Measurements from ENCODE around the gene CCNG2.
A peak's percentile ranks its signal among the peaks of the same experiment; 100 is the strongest.

DNA sequence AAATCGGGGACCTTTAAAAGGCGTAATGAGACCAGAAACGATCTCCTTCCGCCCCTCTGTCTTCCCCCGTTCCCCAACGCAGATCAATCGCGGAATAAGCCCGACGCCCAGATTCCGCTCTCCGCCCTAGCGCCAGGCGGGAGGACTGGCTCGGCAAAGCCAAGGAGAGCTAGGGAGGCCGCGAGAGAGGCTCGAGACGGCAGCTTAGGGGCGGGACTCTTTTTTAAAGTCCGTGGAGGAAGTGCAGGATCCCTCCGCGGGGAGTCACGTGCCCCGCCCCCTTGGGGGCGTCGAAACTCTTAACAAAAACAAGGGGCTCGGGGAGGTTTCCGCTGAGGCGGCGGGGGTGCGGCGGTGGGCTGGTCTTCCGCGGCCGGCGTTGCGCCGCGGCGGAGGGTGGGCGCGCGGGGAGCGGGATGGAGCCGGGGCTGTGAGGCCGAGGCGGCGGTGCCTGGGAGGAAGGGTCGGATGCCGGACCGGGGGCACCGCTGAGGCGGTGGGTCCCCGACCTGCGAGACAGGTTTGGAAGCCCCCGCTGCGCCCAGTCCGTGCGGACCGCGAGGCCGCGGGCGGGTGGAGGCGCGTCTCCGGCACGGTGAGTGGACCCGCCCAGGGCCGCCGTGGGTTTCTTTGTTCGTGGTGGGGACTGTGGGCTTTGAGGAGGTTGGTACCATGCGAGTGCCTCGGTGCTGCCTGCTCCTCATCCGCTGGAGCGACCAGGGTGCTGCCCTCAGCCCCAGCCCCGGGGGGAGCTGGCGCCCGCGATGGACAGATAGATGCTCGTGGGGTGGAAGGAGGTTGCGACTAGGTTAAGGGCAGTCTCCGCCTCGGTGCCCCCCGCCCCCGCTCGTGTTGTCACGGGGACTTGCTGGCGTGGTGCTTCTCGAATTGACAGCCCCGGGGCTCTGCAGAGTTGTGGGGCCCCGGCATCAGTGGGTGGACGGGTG is at the start of gene CCNG2:
- peak; percentile 73; the same call in 1 of the 2 replicates for TF ChIP-seq IRX3 (CRISPR knock-in tag; IDR thresholded peaks at IDR 0.05; ENCODE audit: borderline replicate concordance, low read depth)
- peak in 1 of 2 experiments; percentile 66; a peak in 2 of 4 replicates for TF ChIP-seq NR2F1 (CRISPR knock-in tag; IDR thresholded peaks at IDR 0.05)
- no peak for TF ChIP-seq TOE1 (CRISPR knock-in tag; IDR thresholded peaks at IDR 0.05)
- TF ChIP-seq POLR2A (IDR thresholded peaks at IDR 0.05; ENCODE audit: insufficient read depth in 1 of 2, low read depth in 2 of 2, low read length in 2 of 2), result peak; percentile 13 to 75; a peak in 3 of 4 replicates
- TF ChIP-seq ZNF10 (CRISPR knock-in tag; IDR thresholded peaks at IDR 0.05; ENCODE audit: borderline replicate concordance, low read depth), result no peak
- TF ChIP-seq, protein P1, sequence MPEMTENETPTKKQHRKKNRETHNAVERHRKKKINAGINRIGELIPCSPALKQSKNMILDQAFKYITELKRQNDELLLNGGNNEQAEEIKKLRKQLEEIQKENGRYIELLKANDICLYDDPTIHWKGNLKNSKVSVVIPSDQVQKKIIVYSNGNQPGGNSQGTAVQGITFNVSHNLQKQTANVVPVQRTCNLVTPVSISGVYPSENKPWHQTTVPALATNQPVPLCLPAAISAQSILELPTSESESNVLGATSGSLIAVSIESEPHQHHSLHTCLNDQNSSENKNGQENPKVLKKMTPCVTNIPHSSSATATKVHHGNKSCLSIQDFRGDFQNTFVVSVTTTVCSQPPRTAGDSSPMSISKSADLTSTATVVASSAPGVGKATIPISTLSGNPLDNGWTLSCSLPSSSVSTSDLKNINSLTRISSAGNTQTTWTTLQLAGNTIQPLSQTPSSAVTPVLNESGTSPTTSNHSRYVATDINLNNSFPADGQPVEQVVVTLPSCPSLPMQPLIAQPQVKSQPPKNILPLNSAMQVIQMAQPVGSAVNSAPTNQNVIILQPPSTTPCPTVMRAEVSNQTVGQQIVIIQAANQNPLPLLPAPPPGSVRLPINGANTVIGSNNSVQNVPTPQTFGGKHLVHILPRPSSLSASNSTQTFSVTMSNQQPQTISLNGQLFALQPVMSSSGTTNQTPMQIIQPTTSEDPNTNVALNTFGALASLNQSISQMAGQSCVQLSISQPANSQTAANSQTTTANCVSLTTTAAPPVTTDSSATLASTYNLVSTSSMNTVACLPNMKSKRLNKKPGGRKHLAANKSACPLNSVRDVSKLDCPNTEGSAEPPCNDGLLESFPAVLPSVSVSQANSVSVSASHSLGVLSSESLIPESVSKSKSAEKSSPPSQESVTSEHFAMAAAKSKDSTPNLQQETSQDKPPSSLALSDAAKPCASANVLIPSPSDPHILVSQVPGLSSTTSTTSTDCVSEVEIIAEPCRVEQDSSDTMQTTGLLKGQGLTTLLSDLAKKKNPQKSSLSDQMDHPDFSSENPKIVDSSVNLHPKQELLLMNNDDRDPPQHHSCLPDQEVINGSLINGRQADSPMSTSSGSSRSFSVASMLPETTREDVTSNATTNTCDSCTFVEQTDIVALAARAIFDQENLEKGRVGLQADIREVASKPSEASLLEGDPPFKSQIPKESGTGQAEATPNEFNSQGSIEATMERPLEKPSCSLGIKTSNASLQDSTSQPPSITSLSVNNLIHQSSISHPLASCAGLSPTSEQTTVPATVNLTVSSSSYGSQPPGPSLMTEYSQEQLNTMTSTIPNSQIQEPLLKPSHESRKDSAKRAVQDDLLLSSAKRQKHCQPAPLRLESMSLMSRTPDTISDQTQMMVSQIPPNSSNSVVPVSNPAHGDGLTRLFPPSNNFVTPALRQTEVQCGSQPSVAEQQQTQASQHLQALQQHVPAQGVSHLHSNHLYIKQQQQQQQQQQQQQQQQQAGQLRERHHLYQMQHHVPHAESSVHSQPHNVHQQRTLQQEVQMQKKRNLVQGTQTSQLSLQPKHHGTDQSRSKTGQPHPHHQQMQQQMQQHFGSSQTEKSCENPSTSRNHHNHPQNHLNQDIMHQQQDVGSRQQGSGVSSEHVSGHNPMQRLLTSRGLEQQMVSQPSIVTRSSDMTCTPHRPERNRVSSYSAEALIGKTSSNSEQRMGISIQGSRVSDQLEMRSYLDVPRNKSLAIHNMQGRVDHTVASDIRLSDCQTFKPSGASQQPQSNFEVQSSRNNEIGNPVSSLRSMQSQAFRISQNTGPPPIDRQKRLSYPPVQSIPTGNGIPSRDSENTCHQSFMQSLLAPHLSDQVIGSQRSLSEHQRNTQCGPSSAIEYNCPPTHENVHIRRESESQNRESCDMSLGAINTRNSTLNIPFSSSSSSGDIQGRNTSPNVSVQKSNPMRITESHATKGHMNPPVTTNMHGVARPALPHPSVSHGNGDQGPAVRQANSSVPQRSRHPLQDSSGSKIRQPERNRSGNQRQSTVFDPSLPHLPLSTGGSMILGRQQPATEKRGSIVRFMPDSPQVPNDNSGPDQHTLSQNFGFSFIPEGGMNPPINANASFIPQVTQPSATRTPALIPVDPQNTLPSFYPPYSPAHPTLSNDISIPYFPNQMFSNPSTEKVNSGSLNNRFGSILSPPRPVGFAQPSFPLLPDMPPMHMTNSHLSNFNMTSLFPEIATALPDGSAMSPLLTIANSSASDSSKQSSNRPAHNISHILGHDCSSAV (CRISPR knock-in tag; IDR thresholded peaks at IDR 0.05; ENCODE audit: borderline replicate concordance), result no peak
- no peak for TF ChIP-seq AGO1 (IDR thresholded peaks at IDR 0.05; ENCODE audit: low read depth, low read length, poor library complexity, severe bottlenecking)
- TF ChIP-seq, protein P2, sequence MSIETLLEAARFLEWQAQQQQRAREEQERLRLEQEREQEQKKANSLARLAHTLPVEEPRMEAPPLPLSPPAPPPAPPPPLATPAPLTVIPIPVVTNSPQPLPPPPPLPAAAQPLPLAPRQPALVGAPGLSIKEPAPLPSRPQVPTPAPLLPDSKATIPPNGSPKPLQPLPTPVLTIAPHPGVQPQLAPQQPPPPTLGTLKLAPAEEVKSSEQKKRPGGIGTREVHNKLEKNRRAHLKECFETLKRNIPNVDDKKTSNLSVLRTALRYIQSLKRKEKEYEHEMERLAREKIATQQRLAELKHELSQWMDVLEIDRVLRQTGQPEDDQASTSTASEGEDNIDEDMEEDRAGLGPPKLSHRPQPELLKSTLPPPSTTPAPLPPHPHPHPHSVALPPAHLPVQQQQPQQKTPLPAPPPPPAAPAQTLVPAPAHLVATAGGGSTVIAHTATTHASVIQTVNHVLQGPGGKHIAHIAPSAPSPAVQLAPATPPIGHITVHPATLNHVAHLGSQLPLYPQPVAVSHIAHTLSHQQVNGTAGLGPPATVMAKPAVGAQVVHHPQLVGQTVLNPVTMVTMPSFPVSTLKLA (IDR thresholded peaks at IDR 0.05), result peak; percentile 83
- TF ChIP-seq, protein P3, sequence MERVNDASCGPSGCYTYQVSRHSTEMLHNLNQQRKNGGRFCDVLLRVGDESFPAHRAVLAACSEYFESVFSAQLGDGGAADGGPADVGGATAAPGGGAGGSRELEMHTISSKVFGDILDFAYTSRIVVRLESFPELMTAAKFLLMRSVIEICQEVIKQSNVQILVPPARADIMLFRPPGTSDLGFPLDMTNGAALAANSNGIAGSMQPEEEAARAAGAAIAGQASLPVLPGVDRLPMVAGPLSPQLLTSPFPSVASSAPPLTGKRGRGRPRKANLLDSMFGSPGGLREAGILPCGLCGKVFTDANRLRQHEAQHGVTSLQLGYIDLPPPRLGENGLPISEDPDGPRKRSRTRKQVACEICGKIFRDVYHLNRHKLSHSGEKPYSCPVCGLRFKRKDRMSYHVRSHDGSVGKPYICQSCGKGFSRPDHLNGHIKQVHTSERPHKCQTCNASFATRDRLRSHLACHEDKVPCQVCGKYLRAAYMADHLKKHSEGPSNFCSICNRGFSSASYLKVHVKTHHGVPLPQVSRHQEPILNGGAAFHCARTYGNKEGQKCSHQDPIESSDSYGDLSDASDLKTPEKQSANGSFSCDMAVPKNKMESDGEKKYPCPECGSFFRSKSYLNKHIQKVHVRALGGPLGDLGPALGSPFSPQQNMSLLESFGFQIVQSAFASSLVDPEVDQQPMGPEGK (CRISPR knock-in tag; IDR thresholded peaks at IDR 0.05), result peak; percentile 81
- TF ChIP-seq ZNF776 (CRISPR knock-in tag; IDR thresholded peaks at IDR 0.05), result no peak; the same call in 1 of the 2 replicates
- TF ChIP-seq, protein P4, sequence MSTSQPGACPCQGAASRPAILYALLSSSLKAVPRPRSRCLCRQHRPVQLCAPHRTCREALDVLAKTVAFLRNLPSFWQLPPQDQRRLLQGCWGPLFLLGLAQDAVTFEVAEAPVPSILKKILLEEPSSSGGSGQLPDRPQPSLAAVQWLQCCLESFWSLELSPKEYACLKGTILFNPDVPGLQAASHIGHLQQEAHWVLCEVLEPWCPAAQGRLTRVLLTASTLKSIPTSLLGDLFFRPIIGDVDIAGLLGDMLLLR (CRISPR knock-in tag; IDR thresholded peaks at IDR 0.05), result peak; percentile 50; the same call in 1 of the 2 replicates
- peak; percentile 85 for TF ChIP-seq CHD2 (IDR thresholded peaks at IDR 0.05; ENCODE audit: low read depth, low read length)
- TF ChIP-seq, protein P5, sequence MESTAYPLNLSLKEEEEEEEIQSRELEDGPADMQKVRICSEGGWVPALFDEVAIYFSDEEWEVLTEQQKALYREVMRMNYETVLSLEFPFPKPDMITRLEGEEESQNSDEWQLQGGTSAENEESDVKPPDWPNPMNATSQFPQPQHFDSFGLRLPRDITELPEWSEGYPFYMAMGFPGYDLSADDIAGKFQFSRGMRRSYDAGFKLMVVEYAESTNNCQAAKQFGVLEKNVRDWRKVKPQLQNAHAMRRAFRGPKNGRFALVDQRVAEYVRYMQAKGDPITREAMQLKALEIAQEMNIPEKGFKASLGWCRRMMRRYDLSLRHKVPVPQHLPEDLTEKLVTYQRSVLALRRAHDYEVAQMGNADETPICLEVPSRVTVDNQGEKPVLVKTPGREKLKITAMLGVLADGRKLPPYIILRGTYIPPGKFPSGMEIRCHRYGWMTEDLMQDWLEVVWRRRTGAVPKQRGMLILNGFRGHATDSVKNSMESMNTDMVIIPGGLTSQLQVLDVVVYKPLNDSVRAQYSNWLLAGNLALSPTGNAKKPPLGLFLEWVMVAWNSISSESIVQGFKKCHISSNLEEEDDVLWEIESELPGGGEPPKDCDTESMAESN (CRISPR knock-in tag; conservative IDR thresholded peaks at IDR 0.05), result peak; percentile 69

Data from HepG2 (cell line).